ENCODE measurements around the gene BIRC2. TPM values are rescaled to one million over a fixed set of nuclear protein-coding genes. Genes with fewer than 3 reads are reported as not detected.

BIRC2 gene
- total and polyA plus RNA-seq, 9 of the 15 experiments (the other 6 are each of a cell fraction or from before 2014, with no cell fraction given) = 14.3 to 45.9 (median 20.7) TPM

DNA sequence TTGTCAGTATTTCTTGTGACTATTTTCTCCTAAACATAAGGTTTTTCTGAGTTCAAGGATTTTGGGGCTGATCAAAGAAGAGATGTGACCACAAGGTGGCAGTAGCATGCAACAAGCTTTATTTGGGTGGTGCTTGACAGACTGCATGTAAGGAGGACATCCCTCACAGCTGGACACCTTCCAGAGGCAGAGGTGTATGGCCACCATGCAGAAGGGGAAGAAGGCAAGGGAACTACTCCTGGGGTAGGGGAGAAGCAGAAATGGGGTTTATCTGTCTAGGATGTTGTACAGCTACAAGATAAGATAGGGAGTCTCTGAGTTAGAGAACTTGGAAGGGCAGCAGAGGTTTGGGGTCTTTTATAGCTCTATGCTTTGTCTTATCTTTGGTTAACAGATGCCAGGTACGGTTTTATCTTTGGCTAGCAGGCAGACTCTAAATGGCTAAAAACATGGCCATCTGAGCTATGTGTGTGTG is 5.1 kb upstream of the BIRC2 start (continued):
- TF ChIP-seq RB1 (IDR thresholded peaks at IDR 0.05; ENCODE audit: low read depth) (peak; percentile 36; the same call in 1 of the 2 replicates), STAT5B (CRISPR knock-in tag; IDR thresholded peaks at IDR 0.05) (no peak), LARP7 (IDR thresholded peaks at IDR 0.05) (no peak), ZNF318 (IDR thresholded peaks at IDR 0.05; ENCODE audit: borderline replicate concordance in 1 of 2, low read depth in 1 of 2) (peak in 1 of 2 experiments; percentile 62; a peak in 1 of 4 replicates), SIN3A (IDR thresholded peaks at IDR 0.05; ENCODE audit: borderline replicate concordance in 2 of 2, control insufficient read depth in 1 of 2, low read depth in 2 of 2, low read length in 2 of 2) (0 out of 4 replicates have a peak, but pooled peaks of 1 of the 2 experiments have one; percentile 53), CHD1 (IDR thresholded peaks at IDR 0.05; ENCODE audit: low read length) (no peak), ZKSCAN8 (CRISPR knock-in tag; IDR thresholded peaks at IDR 0.05) (peak; percentile 53; the same call in 1 of the 2 replicates), MNT (conservative IDR thresholded peaks at IDR 0.05) (peak; percentile 45 to 73; a peak in 3 of 4 replicates), CREB1 (IDR thresholded peaks at IDR 0.05) (peak; percentile 28; the same call in 1 of the 2 replicates), CREB1 (CRISPR knock-in tag; IDR thresholded peaks at IDR 0.05) (no peak), GABPB2 (CRISPR knock-in tag; conservative IDR thresholded peaks at IDR 0.05) (no peak)
- TF ChIP-seq, protein P1, sequence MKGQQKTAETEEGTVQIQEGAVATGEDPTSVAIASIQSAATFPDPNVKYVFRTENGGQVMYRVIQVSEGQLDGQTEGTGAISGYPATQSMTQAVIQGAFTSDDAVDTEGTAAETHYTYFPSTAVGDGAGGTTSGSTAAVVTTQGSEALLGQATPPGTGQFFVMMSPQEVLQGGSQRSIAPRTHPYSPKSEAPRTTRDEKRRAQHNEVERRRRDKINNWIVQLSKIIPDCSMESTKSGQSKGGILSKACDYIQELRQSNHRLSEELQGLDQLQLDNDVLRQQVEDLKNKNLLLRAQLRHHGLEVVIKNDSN (CRISPR knock-in tag; IDR thresholded peaks at IDR 0.05) = no peak

Data from K562 (cell line).